Measurements from ENCODE around the gene ENPP5. TPM values are rescaled to one million over a fixed set of nuclear protein-coding genes. Genes with fewer than 3 reads are reported as not detected.
"Not testable (repeated sequence)": the region's sequence is repeated elsewhere in the genome, so short reads cannot be mapped to it uniquely, and the experiment has no call there.

ENPP5 gene
- total and polyA plus RNA-seq, 3 experiments from 2014 or later, result 0.42 to 9.4 (median 0.48) TPM

DNA sequence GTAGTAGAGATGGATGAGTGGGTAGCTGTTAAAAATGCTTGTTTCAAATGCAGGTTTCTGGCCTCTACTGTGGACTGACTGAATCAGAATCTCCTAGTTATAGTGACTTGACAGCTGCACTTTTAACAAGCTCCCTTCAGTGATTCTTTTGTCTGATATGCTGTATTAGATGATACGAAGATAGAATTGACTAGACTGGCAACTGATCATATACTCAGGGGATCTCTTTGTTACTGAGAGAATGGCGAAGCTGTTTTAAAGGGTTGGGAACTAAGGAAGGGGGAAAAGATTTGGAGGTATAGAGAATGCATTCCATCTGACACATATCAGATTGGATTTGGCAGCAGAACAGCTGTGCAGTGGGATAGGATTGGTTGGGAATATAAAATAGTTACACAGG, 33.9 kb downstream of the ENPP5 start:
- H3K4me1 Mint-ChIP-seq, result peaks cover 46 to 86% (median 83%) of the 10 kb centered on the region in 3 donors
- H3K4me3 Mint-ChIP-seq, result no peak overlapping the region
- ChIA-PET POLR2A (no interaction called here), CTCF (no interaction called here)
- H3K27ac Mint-ChIP-seq, result peak overlapping the region in 2 of 8 donors; percentile 27 to 28
- H3K36me3 ChIP-seq (ENCODE audit: insufficient read depth, low read length), result no peaks in the 10 kb centered on the region
- no peaks in the 10 kb centered on the region for H3K27me3 Mint-ChIP-seq
- DNase-seq, result no peak
- no peaks in the 10 kb centered on the region for H3K9me3 ChIP-seq (ENCODE audit: low read length)
- peaks cover 0 to 13% (median 3%) of the 10 kb centered on the region in 3 donors for H3K36me3 Mint-ChIP-seq
- no peak overlapping the region for H3K27ac ChIP-seq (ENCODE audit: low read depth, low read length)
- H3K27me3 ChIP-seq (ENCODE audit: insufficient read depth, low read length, poor library complexity, severe bottlenecking), result no peaks in the 10 kb centered on the region
- no peaks in the 10 kb centered on the region for H3K9me3 Mint-ChIP-seq
- no peak overlapping the region for H3K4me3 ChIP-seq (ENCODE audit: low read length)
- peaks cover 4% of the 10 kb centered on the region for H3K4me1 ChIP-seq (ENCODE audit: insufficient read depth, low read length)

DNA sequence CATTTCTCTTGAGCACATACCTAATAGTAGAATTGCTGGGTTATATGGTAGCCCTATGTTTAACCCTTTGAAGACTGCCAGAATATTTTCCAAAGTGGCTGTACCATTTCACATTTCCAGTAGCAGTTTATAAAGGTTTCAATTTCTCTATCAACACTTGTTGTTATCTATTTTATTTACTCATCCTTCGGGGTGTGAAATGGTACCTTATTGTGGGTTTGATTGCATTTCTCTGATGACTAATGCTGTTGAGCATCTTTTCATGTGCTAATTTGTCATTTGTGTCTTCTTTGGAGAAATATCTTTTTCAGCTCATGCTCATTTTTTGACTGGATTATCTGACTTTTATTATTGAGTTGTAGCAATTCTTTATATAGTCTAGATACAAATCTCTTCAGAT, 35.6 kb downstream of the ENPP5 start:
- no peaks in the 10 kb centered on the region for H3K27me3 Mint-ChIP-seq
- CTCF ChIA-PET, result no interaction called here
- POLR2A ChIA-PET, result no interaction called here
- Histone ChIP-seq H3K4me3 (ENCODE audit: low read length) (no peak overlapping the region), H3K27ac (ENCODE audit: low read depth, low read length) (no peak overlapping the region), H3K4me1 (ENCODE audit: insufficient read depth, low read length) (peaks cover 8% of the 10 kb centered on the region), H3K27me3 (ENCODE audit: insufficient read depth, low read length, poor library complexity, severe bottlenecking) (no peaks in the 10 kb centered on the region), H3K9me3 (ENCODE audit: low read length) (no peaks in the 10 kb centered on the region), H3K36me3 (ENCODE audit: insufficient read depth, low read length) (no peaks in the 10 kb centered on the region)
- H3K27ac Mint-ChIP-seq, result no peak overlapping the region
- H3K9me3 Mint-ChIP-seq, result no peaks in the 10 kb centered on the region
- H3K4me3 Mint-ChIP-seq, result peak overlapping the region in 1 of 7 donors; percentile 19
- peaks cover 52 to 90% (median 87%) of the 10 kb centered on the region in 3 donors for H3K4me1 Mint-ChIP-seq
- peaks cover 0 to 5% (median 3%) of the 10 kb centered on the region in 3 donors for H3K36me3 Mint-ChIP-seq
- no peak for DNase-seq

DNA sequence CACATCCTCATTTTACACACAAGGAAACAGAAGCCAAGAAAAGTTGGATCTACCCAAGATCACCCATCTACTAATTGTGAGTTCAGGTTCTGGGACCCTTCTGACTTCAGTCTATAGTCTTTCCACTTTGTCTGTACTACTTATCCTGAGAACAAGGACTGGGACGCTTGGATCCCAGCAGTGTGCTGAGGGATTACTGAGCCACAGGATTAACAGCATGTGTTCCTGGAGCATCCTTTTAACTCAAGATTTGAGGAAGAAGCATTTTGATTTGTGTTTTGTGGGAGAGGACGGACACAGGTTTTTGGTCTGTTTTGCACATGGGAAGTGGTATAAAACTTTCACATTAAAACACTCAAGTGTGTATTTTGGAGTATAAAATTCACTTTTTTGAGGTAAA, 36.6 kb downstream of the ENPP5 start:
- Mint-ChIP-seq H3K4me3 (peak overlapping the region in 1 of 7 donors; percentile 1), H3K27ac (no peak overlapping the region), H3K4me1 (peaks cover 51 to 86% (median 85%) of the 10 kb centered on the region in 3 donors), H3K9me3 (no peaks in the 10 kb centered on the region), H3K36me3 (peaks cover 0 to 12% (median 3%) of the 10 kb centered on the region in 3 donors), H3K27me3 (peaks cover 0 to 1% of the 10 kb centered on the region in 2 donors)
- H3K27me3 ChIP-seq (ENCODE audit: insufficient read depth, low read length, poor library complexity, severe bottlenecking), result no peaks in the 10 kb centered on the region
- no peaks in the 10 kb centered on the region for H3K9me3 ChIP-seq (ENCODE audit: low read length)
- DNase-seq, result no peak
- ChIA-PET CTCF (no interaction called here), POLR2A (no interaction called here)
- H3K4me3 ChIP-seq (ENCODE audit: low read length), result no peak overlapping the region
- peaks cover 8% of the 10 kb centered on the region for H3K4me1 ChIP-seq (ENCODE audit: insufficient read depth, low read length)
- no peaks in the 10 kb centered on the region for H3K36me3 ChIP-seq (ENCODE audit: insufficient read depth, low read length)
- H3K27ac ChIP-seq (ENCODE audit: low read depth, low read length), result no peak overlapping the region

DNA sequence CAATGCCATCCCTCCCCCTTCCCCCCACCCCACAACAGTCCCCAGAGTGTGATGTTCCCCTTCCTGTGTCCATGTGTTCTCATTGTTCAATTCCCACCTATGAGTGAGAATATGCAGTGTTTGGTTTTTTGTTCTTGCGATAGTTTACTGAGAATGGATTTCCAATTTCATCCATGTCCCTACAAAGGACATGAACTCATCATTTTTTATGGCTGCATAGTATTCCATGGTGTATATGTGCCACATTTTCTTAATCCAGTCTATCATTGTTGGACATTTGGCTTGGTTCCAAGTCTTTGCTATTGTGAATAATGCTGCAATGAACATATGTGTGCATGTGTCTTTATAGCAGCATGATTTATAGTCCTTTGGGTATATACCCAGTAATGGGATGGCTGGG, 39.5 kb downstream of the ENPP5 start:
- H3K9me3 ChIP-seq (ENCODE audit: low read length); H3K4me3 ChIP-seq (ENCODE audit: low read length); H3K36me3 ChIP-seq (ENCODE audit: insufficient read depth, low read length); H3K27ac ChIP-seq (ENCODE audit: low read depth, low read length); H3K9me3 Mint-ChIP-seq; H3K27me3 Mint-ChIP-seq; H3K27ac Mint-ChIP-seq; H3K27me3 ChIP-seq (ENCODE audit: insufficient read depth, low read length, poor library complexity, severe bottlenecking); DNase-seq: not testable (repeated sequence)
- H3K4me1 ChIP-seq (ENCODE audit: insufficient read depth, low read length), result peaks cover 25% of the 10 kb centered on the region
- ChIA-PET POLR2A (interaction anchor here (1.2 kb wide), 1 partner anchor 12 kb away, joined by 4 read pairs; no protein-coding TSS in a partner anchor), CTCF (interaction anchor here (3.1 kb wide), 1 partner anchor 41 kb away, joined by 14 read pairs; no protein-coding TSS in a partner anchor)
- Mint-ChIP-seq H3K36me3 (peaks cover 0 to 12% (median 0%) of the 10 kb centered on the region in 3 donors), H3K4me3 (peak overlapping the region in 5 of 7 donors; percentile 18 to 99 (median 98)), H3K4me1 (peaks cover 51 to 85% (median 79%) of the 10 kb centered on the region in 3 donors)

DNA sequence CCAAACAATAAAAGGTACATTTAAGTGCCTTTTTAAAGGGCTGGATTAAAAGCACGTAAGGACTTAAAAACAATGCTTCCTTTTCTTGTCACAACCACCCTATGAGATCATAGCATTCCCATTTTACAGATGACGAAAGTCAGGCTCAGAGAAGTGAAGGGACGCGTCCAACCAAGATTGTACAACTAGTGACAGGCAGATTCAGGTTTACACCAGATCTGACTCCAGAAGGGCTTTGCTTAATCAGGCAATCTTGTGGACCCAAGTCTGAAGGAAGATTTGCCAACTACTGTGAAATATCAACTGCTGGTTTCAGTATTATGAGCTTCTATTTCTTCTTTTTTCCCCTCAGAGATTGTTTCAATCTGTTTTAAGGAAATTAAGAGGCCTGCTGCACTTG, 40.1 kb downstream of the ENPP5 start:
- Histone ChIP-seq H3K4me1 (ENCODE audit: insufficient read depth, low read length) (peaks cover 25% of the 10 kb centered on the region), H3K27me3 (ENCODE audit: insufficient read depth, low read length, poor library complexity, severe bottlenecking) (no peaks in the 10 kb centered on the region), H3K36me3 (ENCODE audit: insufficient read depth, low read length) (no peaks in the 10 kb centered on the region), H3K27ac (ENCODE audit: low read depth, low read length) (peak overlapping the region; percentile 81), H3K9me3 (ENCODE audit: low read length) (no peaks in the 10 kb centered on the region), H3K4me3 (ENCODE audit: low read length) (peak overlapping the region; percentile 82)
- CTCF ChIA-PET, result interaction anchor here (1.0 to 3.1 kb wide), 5 partner anchors 13 to 492 kb away, joined by 3 to 14 read pairs (median 6); no protein-coding TSS in a partner anchor
- Mint-ChIP-seq H3K4me3 (peak overlapping the region; percentile 96 to 100 (median 98)), H3K9me3 (no peaks in the 10 kb centered on the region), H3K27ac (peak overlapping the region; percentile 44 to 98 (median 96)), H3K27me3 (peaks cover 0 to 1% of the 10 kb centered on the region in 2 donors), H3K4me1 (peaks cover 46 to 84% (median 78%) of the 10 kb centered on the region in 3 donors), H3K36me3 (peaks cover 0 to 12% (median 0%) of the 10 kb centered on the region in 3 donors)
- POLR2A ChIA-PET, result interaction anchor here (1.2 to 1.4 kb wide), 2 partner anchors 8 to 11 kb away, joined by 3 to 4 read pairs; no protein-coding TSS in a partner anchor
- no peak for DNase-seq

DNA sequence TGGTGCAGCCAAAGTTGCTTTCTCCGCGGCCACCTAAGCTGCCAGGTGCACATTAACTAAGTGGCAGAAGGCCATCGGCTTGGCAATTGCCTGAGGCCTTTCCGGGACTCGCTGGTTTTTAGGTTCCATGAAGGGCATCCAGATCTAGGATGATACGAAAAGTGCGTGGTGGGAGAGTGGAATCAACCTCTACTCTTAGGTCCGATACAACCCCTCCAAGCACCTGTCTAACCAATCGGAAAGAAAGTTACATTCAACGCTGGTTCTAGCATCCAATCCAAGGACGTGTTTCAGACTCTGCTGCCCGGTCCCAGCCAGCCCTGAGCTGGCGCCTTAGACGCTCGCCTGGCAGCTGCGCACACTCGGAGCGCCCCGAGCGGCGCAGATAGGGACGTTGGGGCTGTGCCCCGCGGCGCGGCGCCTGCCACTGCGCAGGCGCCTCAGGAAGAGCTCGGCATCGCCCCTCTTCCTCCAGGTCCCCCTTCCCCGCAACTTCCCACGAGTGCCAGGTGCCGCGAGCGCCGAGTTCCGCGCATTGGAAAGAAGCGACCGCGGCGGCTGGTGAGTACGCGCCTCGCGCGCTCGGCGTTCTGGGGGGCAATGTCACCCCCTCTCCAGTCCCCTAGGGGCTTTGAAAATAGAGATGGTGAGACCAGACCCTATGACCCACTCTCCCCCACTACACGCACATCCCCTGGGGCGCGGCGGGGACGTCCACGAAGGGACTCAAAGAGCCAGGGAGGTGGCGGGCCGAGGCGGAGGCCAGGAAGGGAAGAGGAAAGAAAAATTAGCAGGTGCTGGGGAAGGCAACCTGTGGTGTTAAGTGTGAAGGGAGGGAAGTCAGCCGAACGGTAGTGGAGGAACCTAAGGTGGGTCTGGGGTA, 40.9 kb downstream of the ENPP5 start, which contains the start of gene ENPP4:
ENPP4 (plus strand) TSS at position 361 of the 883 bp plus-strand sequence. CDS start 9,595 bp downstream, outside the sequence.
- Histone ChIP-seq H3K27ac (ENCODE audit: low read depth, low read length) (peak within 1 kb of the TSS; percentile 81), H3K27me3 (ENCODE audit: insufficient read depth, low read length, poor library complexity, severe bottlenecking) (no peaks in the 10 kb centered on the region), H3K9me3 (ENCODE audit: low read length) (no peaks in the 10 kb centered on the region), H3K4me1 (ENCODE audit: insufficient read depth, low read length) (peaks cover 25% of the 10 kb centered on the region), H3K4me3 (ENCODE audit: low read length) (peak within 1 kb of the TSS; percentile 82), H3K36me3 (ENCODE audit: insufficient read depth, low read length) (no peaks in the 10 kb centered on the region)
- H3K4me1 Mint-ChIP-seq, result peaks cover 43 to 77% (median 74%) of the 10 kb centered on the region in 3 donors
- peak; percentile 84 to 96 (median 92) for DNase-seq
- H3K9me3 Mint-ChIP-seq, result no peaks in the 10 kb centered on the region
- peaks cover 0 to 12% (median 0%) of the 10 kb centered on the region in 3 donors for H3K36me3 Mint-ChIP-seq
- H3K4me3 Mint-ChIP-seq, result peak within 1 kb of the TSS; percentile 96 to 100 (median 98)
- H3K27ac Mint-ChIP-seq, result peak within 1 kb of the TSS; percentile 88 to 98 (median 96)
- CTCF ChIA-PET, result interaction anchor here (0.6 to 3.1 kb wide), 12 partner anchors 10 to 1654 kb away, joined by 3 to 14 read pairs (median 4); no protein-coding TSS in a partner anchor
- POLR2A ChIA-PET, result interaction anchor here (0.6 to 2.0 kb wide), 16 partner anchors 9 to 1347 kb away, joined by 3 to 11 read pairs (median 4); partner anchors contain the start of genes CD2AP and ENPP5
- H3K27me3 Mint-ChIP-seq, result peaks cover 0 to 1% of the 10 kb centered on the region in 2 donors

DNA sequence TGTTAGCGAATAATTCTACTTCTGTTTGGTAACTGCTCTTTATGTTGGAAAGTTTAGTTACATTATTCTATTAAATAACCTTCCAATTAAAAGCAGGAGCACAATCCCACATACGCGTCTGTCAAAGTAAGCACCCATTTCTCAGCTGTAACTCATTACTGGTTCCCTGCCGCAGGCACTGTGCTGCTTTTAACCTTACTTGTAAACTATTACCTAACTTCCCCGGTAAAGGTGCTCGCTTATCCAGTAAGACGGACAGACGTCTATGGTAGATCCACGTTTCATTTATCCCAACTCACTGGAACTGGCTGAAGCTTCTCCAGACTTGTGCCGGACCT, 41.5 kb downstream of the ENPP5 start:
- DNase-seq, result no peak
- POLR2A ChIA-PET, result interaction anchor here (1.0 to 2.0 kb wide), 7 partner anchors 10 to 198 kb away, joined by 3 to 11 read pairs (median 4); partner anchors contain the start of gene ENPP5
- H3K36me3 ChIP-seq (ENCODE audit: insufficient read depth, low read length), result no peaks in the 10 kb centered on the region

More for the DNA sequence above, 41.5 kb downstream of the ENPP5 start:
- H3K27ac Mint-ChIP-seq, result peak overlapping the region; percentile 88 to 98 (median 96)
- H3K4me1 Mint-ChIP-seq, result peaks cover 43 to 74% (median 71%) of the 10 kb centered on the region in 3 donors
- peak overlapping the region; percentile 96 to 100 (median 98) for H3K4me3 Mint-ChIP-seq
- no peaks in the 10 kb centered on the region for H3K9me3 Mint-ChIP-seq
- peaks cover 0 to 1% of the 10 kb centered on the region in 2 donors for H3K27me3 Mint-ChIP-seq
- Histone ChIP-seq H3K4me3 (ENCODE audit: low read length) (peak overlapping the region; percentile 82), H3K9me3 (ENCODE audit: low read length) (no peaks in the 10 kb centered on the region), H3K27me3 (ENCODE audit: insufficient read depth, low read length, poor library complexity, severe bottlenecking) (no peaks in the 10 kb centered on the region), H3K4me1 (ENCODE audit: insufficient read depth, low read length) (peaks cover 23% of the 10 kb centered on the region), H3K27ac (ENCODE audit: low read depth, low read length) (peak overlapping the region; percentile 81)
- CTCF ChIA-PET, result interaction anchor here (1.0 to 3.1 kb wide), 9 partner anchors 10 to 1654 kb away, joined by 3 to 14 read pairs (median 4); no protein-coding TSS in a partner anchor
- H3K36me3 Mint-ChIP-seq, result peaks cover 0 to 12% (median 0%) of the 10 kb centered on the region in 3 donors
